Panc1 (cell line): ENCODE results near the gene NPRL2. TPM values are rescaled to one million over a fixed set of nuclear protein-coding genes. Genes with fewer than 3 reads are reported as not detected.

Source experiments
- ATAC-seq: fragments of 200-7000 bp; cut with Tn5 transposase; 2 replicates; pipeline ENCODE4 v1.9.1; 2020; ENCODE audit warnings: mild to moderate bottlenecking, moderate library complexity
- BruUV-seq: library from RNA; stranded (reverse); fragments of 400-500 nt; replicated peaks from 2 replicates; lab custom pipeline; 2021; lab: Mats Ljungman, UMichigan
- CTCF ChIA-PET: fragments of 300-600 bp; sonication (Branson Sonifier 250); formaldehyde crosslinking; loops from one replicate; lab custom pipeline; 2022; ENCODE audit warnings: antibody characterized with exemption; lab: Charles Lee
- POLR2A ChIA-PET: fragments of 300-600 bp; sonication (Branson Sonifier 250); formaldehyde crosslinking; loops from one replicate; lab custom pipeline; 2022; ENCODE audit warnings: antibody characterized with exemption; lab: Charles Lee
- DNase-seq: peaks from one replicate; pipeline ENCODE4 v3.0.0-alpha.2; 2010; ENCODE audit warnings: low read depth, low spot score
- H3K27ac ChIP-seq: 2 replicates; pipeline ENCODE4 v1.5.1; 2011; ENCODE audit warnings: mild to moderate bottlenecking, low read length, inconsistent platforms
- H3K27me3 ChIP-seq: fragments of 200-500 bp; sonication (Bioruptor generic); 2 replicates; pipeline ENCODE4 v1.6.0; 2014; ENCODE audit warnings: low read length, inconsistent platforms; ENCODE audit not compliant: control insufficient read depth, insufficient read depth
- H3K36me3 ChIP-seq: fragments of 200-500 bp; sonication (Bioruptor generic); 2 replicates; pipeline ENCODE4 v1.5.1; 2014; ENCODE audit warnings: inconsistent platforms, mild to moderate bottlenecking, low read length, moderate library complexity; ENCODE audit not compliant: control insufficient read depth, insufficient read depth
- H3K4me1 ChIP-seq: 2 replicates; pipeline ENCODE4 v1.5.1; 2011; ENCODE audit warnings: inconsistent platforms, mild to moderate bottlenecking, low read length, moderate library complexity; ENCODE audit not compliant: control insufficient read depth, insufficient read depth
- H3K4me3 ChIP-seq, 2 experiments: 2 replicates each; pipeline ENCODE4 v1.5.1; 2011 to 2012; ENCODE audit warnings: low read depth in 2 of 2, low read length in 2 of 2, mild to moderate bottlenecking in 2 of 2, inconsistent platforms in 1 of 2, moderate library complexity in 1 of 2
- H3K9me3 ChIP-seq: fragments of 200-500 bp; sonication (Bioruptor generic); 2 replicates; pipeline ENCODE4 v1.5.1; 2014; ENCODE audit warnings: low read depth, mild to moderate bottlenecking, inconsistent platforms, low read length, moderate library complexity; ENCODE audit not compliant: control insufficient read depth, insufficient read depth
- CTCF ChIP-seq: fragments of 450-650 bp; IDR thresholded peaks from 2 replicates; pipeline ENCODE4 v1.5.1; 2017; ENCODE audit warnings: mild to moderate bottlenecking
- POLR2AphosphoS5 ChIP-seq: IDR thresholded peaks from 2 replicates; pipeline ENCODE4 v1.6.1; 2012; ENCODE audit warnings: mild to moderate bottlenecking, low read depth, low read length, moderate library complexity
- SIN3A ChIP-seq: IDR thresholded peaks from 2 replicates; pipeline ENCODE4 v1.6.1; 2012; ENCODE audit warnings: low read depth, mild to moderate bottlenecking, low read length, moderate library complexity, borderline replicate concordance; ENCODE audit not compliant: insufficient read depth
- TCF7L2 ChIP-seq: IDR thresholded peaks from 2 replicates; pipeline ENCODE4 v1.6.1; 2011; ENCODE audit warnings: mild to moderate bottlenecking, low read depth, low read length, inconsistent platforms
- in situ Hi-C: cut with HindIII; loops from 2 replicates; pipeline ENCODE4 v1.10.0; 2016; ENCODE audit warnings: low sequenced_read_pairs, low pct_unique_long_range_greater_than_20kb
- intact Hi-C: fragments of 100-400 bp; cut with micrococcal nuclease; formaldehyde crosslinking; loops from one replicate; pipeline ENCODE4 v1.10.0; 2022; ENCODE audit not compliant: unreplicated experiment
- total RNA-seq: library from RNA; stranded (reverse); gene quantifications from one replicate; pipeline ENCODE4 v1.2.1, GENCODE V29; 2021; ENCODE audit not compliant: unreplicated experiment
- TF ChIP-seq, protein P1 (sequence below), 2 experiments: IDR thresholded peaks; 2 replicates each; pipeline ENCODE4 v1.6.1; 2011 to 2012; ENCODE audit warnings: low read depth in 2 of 2, control low read depth in 1 of 2, low read length in 1 of 2, mild to moderate bottlenecking in 1 of 2, moderate library complexity in 1 of 2; ENCODE audit not compliant: insufficient read depth in 1 of 2

NPRL2 gene
- total RNA-seq, 1 experiment from 2014 or later = 14.6 TPM

DNA sequence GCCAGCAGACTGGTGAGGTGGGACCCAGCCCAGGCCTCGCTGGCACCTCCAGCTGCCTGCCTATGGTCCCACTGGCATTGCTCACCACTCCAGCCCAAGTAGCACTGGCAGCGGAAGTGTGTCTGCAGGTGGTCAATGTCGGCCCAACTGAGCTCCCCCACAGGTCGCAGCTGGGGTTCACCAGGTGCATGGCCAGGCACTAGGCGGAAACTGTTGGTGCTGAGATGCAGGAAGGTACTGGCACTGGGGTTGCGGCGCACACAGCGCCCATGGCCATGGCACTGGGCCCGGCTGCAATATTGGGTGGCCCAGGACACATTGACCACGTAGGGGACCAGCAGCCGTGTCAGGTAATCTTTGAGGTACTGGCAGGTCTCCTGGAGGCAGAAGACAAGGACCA, 32.4 kb downstream of the NPRL2 start:
- Histone ChIP-seq H3K4me1 (peaks cover 18% of the 10 kb centered on the region), H3K36me3 (no peaks in the 10 kb centered on the region; the same call in 1 of the 2 replicates), H3K9me3 (no peaks in the 10 kb centered on the region), H3K4me3 (no peak overlapping the region), H3K27ac (no peak overlapping the region), H3K27me3 (no peaks in the 10 kb centered on the region)
- in situ Hi-C loops = no loop called here
- ChIA-PET POLR2A (no interaction called here), CTCF (no interaction called here)
- intact Hi-C loops = no loop called here
- DNase-seq = no peak
- no TSS peak for BruUV-seq
- TF ChIP-seq, protein P1, sequence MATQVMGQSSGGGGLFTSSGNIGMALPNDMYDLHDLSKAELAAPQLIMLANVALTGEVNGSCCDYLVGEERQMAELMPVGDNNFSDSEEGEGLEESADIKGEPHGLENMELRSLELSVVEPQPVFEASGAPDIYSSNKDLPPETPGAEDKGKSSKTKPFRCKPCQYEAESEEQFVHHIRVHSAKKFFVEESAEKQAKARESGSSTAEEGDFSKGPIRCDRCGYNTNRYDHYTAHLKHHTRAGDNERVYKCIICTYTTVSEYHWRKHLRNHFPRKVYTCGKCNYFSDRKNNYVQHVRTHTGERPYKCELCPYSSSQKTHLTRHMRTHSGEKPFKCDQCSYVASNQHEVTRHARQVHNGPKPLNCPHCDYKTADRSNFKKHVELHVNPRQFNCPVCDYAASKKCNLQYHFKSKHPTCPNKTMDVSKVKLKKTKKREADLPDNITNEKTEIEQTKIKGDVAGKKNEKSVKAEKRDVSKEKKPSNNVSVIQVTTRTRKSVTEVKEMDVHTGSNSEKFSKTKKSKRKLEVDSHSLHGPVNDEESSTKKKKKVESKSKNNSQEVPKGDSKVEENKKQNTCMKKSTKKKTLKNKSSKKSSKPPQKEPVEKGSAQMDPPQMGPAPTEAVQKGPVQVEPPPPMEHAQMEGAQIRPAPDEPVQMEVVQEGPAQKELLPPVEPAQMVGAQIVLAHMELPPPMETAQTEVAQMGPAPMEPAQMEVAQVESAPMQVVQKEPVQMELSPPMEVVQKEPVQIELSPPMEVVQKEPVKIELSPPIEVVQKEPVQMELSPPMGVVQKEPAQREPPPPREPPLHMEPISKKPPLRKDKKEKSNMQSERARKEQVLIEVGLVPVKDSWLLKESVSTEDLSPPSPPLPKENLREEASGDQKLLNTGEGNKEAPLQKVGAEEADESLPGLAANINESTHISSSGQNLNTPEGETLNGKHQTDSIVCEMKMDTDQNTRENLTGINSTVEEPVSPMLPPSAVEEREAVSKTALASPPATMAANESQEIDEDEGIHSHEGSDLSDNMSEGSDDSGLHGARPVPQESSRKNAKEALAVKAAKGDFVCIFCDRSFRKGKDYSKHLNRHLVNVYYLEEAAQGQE (IDR thresholded peaks at IDR 0.05; ENCODE audit: insufficient read depth in 1 of 2, low read depth in 2 of 2, low read length in 1 of 2) = no peak
- TF ChIP-seq SIN3A (no peak), POLR2AphosphoS5 (no peak), TCF7L2 (no peak), CTCF (no peak)
- ATAC-seq = no peak

GRCh38 chr3:50317300-50317699, 33.3 kb downstream of the NPRL2 start:
- no peak overlapping the region for H3K27ac ChIP-seq
- TF ChIP-seq SIN3A (no peak), TCF7L2 (no peak), POLR2AphosphoS5 (no peak), CTCF (no peak)
- TF ChIP-seq, protein P1 (IDR thresholded peaks at IDR 0.05; ENCODE audit: insufficient read depth in 1 of 2, low read depth in 2 of 2, low read length in 1 of 2) = no peak

More at GRCh38 chr3:50317300-50317699, 33.3 kb downstream of the NPRL2 start:
- ATAC-seq = no peak
- Histone ChIP-seq H3K27me3 (no peaks in the 10 kb centered on the region), H3K4me1 (peaks cover 9% of the 10 kb centered on the region), H3K36me3 (no peaks in the 10 kb centered on the region; the same call in 1 of the 2 replicates), H3K4me3 (no peak overlapping the region), H3K9me3 (no peaks in the 10 kb centered on the region)
- intact Hi-C loops (no loop called here), in situ Hi-C loops (no loop called here)
- DNase-seq = no peak
- ChIA-PET CTCF (no interaction called here), POLR2A (no interaction called here)
- BruUV-seq = no TSS peak
